Mucosa of stomach (tissue), 1 donor: Measurements from ENCODE around the gene CDKN1A.

Experiments
- H3K27me3 ChIP-seq: one replicate; pipeline ENCODE4 v1.7.0; 2013; ENCODE audit warnings: mild to moderate bottlenecking, low read length; ENCODE audit not compliant: control insufficient read depth, insufficient read depth
- H3K36me3 ChIP-seq: one replicate; pipeline ENCODE4 v1.7.0; 2013; ENCODE audit warnings: low read length; ENCODE audit not compliant: control insufficient read depth, insufficient read depth
- H3K4me1 ChIP-seq: one replicate; pipeline ENCODE4 v1.7.0; 2013; ENCODE audit warnings: mild to moderate bottlenecking, low read length; ENCODE audit not compliant: control insufficient read depth, insufficient read depth
- H3K4me3 ChIP-seq: one replicate; pipeline ENCODE4 v1.7.0; 2013; ENCODE audit warnings: low read length
- H3K9ac ChIP-seq: one replicate; pipeline ENCODE4 v1.7.0; 2013; ENCODE audit warnings: mild to moderate bottlenecking, low read length, moderate library complexity
- H3K9me3 ChIP-seq: one replicate; pipeline ENCODE4 v1.7.0; 2013; ENCODE audit warnings: mild to moderate bottlenecking, low read length, moderate library complexity; ENCODE audit not compliant: control insufficient read depth
- donor health status: Pancreatic carcinoma.

Gene CDKN1A

GRCh38 chr6:36678488-36679042 lies at the start of gene CDKN1A:
CDKN1A (plus strand) TSS chr6:36678714; CDS start chr6:36684102, 5,388 bp downstream.
- H3K4me1 ChIP-seq: peaks cover 48% of the 10 kb centered on the region
- no peaks in the 10 kb centered on the region for H3K9me3 ChIP-seq
- H3K4me3 ChIP-seq: peak within 1 kb of the TSS; percentile 98
- peaks cover 3% of the 10 kb centered on the region for H3K36me3 ChIP-seq
- peak within 1 kb of the TSS; percentile 96 for H3K9ac ChIP-seq
- H3K27me3 ChIP-seq: no peaks in the 10 kb centered on the region

GRCh38 chr6:36629784-36630183 lies 48.7 kb upstream of the CDKN1A start:
- H3K4me1 ChIP-seq: peaks cover 32% of the 10 kb centered on the region
- H3K4me3 ChIP-seq: no peak overlapping the region
- H3K36me3 ChIP-seq: no peaks in the 10 kb centered on the region
- no peaks in the 10 kb centered on the region for H3K9me3 ChIP-seq
- no peaks in the 10 kb centered on the region for H3K27me3 ChIP-seq
- H3K9ac ChIP-seq: no peak overlapping the region

GRCh38 chr6:36631326-36632011 lies 47.0 kb upstream of the CDKN1A start:
- Histone ChIP-seq H3K4me1 (peaks cover 33% of the 10 kb centered on the region), H3K36me3 (no peaks in the 10 kb centered on the region), H3K9me3 (no peaks in the 10 kb centered on the region), H3K9ac (no peak overlapping the region), H3K4me3 (no peak overlapping the region), H3K27me3 (peaks cover 1% of the 10 kb centered on the region)

- H3K4me3 ChIP-seq: no peak overlapping the region
Measured at GRCh38 chr6:36633370-36633769, 45.1 kb upstream of the CDKN1A start.

GRCh38 chr6:36633915-36634314 lies 44.6 kb upstream of the CDKN1A start:
- Histone ChIP-seq H3K27me3 (peaks cover 7% of the 10 kb centered on the region), H3K4me1 (peaks cover 25% of the 10 kb centered on the region), H3K4me3 (no peak overlapping the region), H3K9ac (no peak overlapping the region), H3K36me3 (no peaks in the 10 kb centered on the region), H3K9me3 (no peaks in the 10 kb centered on the region)

More at GRCh38 chr6:36633370-36633769, 45.1 kb upstream of the CDKN1A start:
- Histone ChIP-seq H3K36me3 (no peaks in the 10 kb centered on the region), H3K4me1 (peaks cover 25% of the 10 kb centered on the region), H3K27me3 (peaks cover 7% of the 10 kb centered on the region), H3K9me3 (no peaks in the 10 kb centered on the region), H3K9ac (no peak overlapping the region)

GRCh38 chr6:36634317-36635108 lies 44.0 kb upstream of the CDKN1A start:
- Histone ChIP-seq H3K9me3 (no peaks in the 10 kb centered on the region), H3K4me3 (no peak overlapping the region), H3K27me3 (peaks cover 7% of the 10 kb centered on the region), H3K4me1 (peaks cover 25% of the 10 kb centered on the region), H3K36me3 (no peaks in the 10 kb centered on the region), H3K9ac (no peak overlapping the region)

- Histone ChIP-seq H3K9me3 (no peaks in the 10 kb centered on the region), H3K9ac (no peak overlapping the region), H3K36me3 (no peaks in the 10 kb centered on the region), H3K4me3 (no peak overlapping the region), H3K27me3 (peaks cover 7% of the 10 kb centered on the region), H3K4me1 (peaks cover 25% of the 10 kb centered on the region)
Measured at GRCh38 chr6:36636283-36636682, 42.2 kb upstream of the CDKN1A start.

GRCh38 chr6:36636687-36637418 lies 41.7 kb upstream of the CDKN1A start:
- no peak overlapping the region for H3K9ac ChIP-seq
- H3K27me3 ChIP-seq: peaks cover 7% of the 10 kb centered on the region
- no peaks in the 10 kb centered on the region for H3K9me3 ChIP-seq
- peaks cover 25% of the 10 kb centered on the region for H3K4me1 ChIP-seq
- H3K4me3 ChIP-seq: no peak overlapping the region
- no peaks in the 10 kb centered on the region for H3K36me3 ChIP-seq

DNA sequence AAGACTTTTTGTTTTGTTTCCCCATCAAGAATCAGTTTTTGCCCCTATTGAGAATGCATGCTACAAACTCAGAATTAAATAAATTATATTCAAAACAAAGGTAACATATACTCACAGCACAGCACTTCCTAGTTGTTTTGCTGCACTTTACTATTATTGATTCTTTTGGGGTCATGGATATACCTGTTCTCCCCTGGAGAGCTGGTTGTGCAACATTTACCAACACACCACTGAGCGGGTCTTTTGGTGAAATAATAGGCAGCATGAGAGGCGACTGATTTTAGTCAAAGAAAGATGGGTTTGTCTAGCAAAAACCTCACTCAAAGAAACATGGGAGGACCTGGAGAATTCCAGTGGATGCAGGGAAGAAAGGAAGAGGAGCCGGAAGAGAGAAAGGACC lies 39.9 kb upstream of the CDKN1A start:
- peaks cover 29% of the 10 kb centered on the region for H3K4me1 ChIP-seq
- no peaks in the 10 kb centered on the region for H3K9me3 ChIP-seq
- no peak overlapping the region for H3K9ac ChIP-seq
- no peaks in the 10 kb centered on the region for H3K36me3 ChIP-seq
- H3K4me3 ChIP-seq: no peak overlapping the region
- peaks cover 7% of the 10 kb centered on the region for H3K27me3 ChIP-seq

- Histone ChIP-seq H3K4me1 (peaks cover 27% of the 10 kb centered on the region), H3K27me3 (peaks cover 7% of the 10 kb centered on the region), H3K4me3 (no peak overlapping the region), H3K9ac (no peak overlapping the region), H3K9me3 (no peaks in the 10 kb centered on the region), H3K36me3 (no peaks in the 10 kb centered on the region)
Measured at GRCh38 chr6:36639171-36639808, 39.2 kb upstream of the CDKN1A start.

- Histone ChIP-seq H3K36me3 (no peaks in the 10 kb centered on the region), H3K9me3 (no peaks in the 10 kb centered on the region), H3K4me3 (no peak overlapping the region), H3K9ac (no peak overlapping the region), H3K27me3 (peaks cover 5% of the 10 kb centered on the region), H3K4me1 (peaks cover 15% of the 10 kb centered on the region)
Measured at GRCh38 chr6:36641543-36641942, 37.0 kb upstream of the CDKN1A start.
